GM18520 (cell line): ENCODE results near the gene DICER1.
"Not testable (repeated sequence)": the region's sequence is repeated elsewhere in the genome, so short reads cannot be mapped to it uniquely, and the experiment has no call there.

Source experiments
- ATAC-seq: cut with Tn5 transposase; IDR thresholded peaks from one replicate; pipeline ENCODE4 v1.9.1; 2021; ENCODE audit not compliant: unreplicated experiment

DICER1 gene

GRCh38 chr14:95157327-95158189 lies at the start of gene DICER1:
Gene DICER1, minus strand, starts transcription at chr14:95157529. Its CDS starts 24,071 bp downstream, at chr14:95133458.
- peak; percentile 75 for ATAC-seq

GRCh38 chr14:95206534-95206933 lies 49.2 kb upstream of the DICER1 start:
- no peak for ATAC-seq

GRCh38 chr14:95204705-95205104 lies 47.4 kb upstream of the DICER1 start:
- ATAC-seq: no peak

- not testable (repeated sequence) for ATAC-seq
These were observed 44.4 kb upstream of the DICER1 start for GRCh38 chr14:95201745-95202144.

GRCh38 chr14:95200404-95200803 lies 43.1 kb upstream of the DICER1 start:
- ATAC-seq: no peak

GRCh38 chr14:95199298-95199983 lies 42.1 kb upstream of the DICER1 start:
- ATAC-seq: no peak

GRCh38 chr14:95198320-95198719 lies 41.0 kb upstream of the DICER1 start:
- no peak for ATAC-seq

- no peak for ATAC-seq
These were observed 40.2 kb upstream of the DICER1 start for GRCh38 chr14:95197551-95197950.

- ATAC-seq: no peak
These were observed 39.7 kb upstream of the DICER1 start for GRCh38 chr14:95196826-95197545.

GRCh38 chr14:95196268-95196667 lies 38.9 kb upstream of the DICER1 start:
- ATAC-seq: no peak

GRCh38 chr14:95195031-95195430 lies 37.7 kb upstream of the DICER1 start:
- ATAC-seq: no peak

GRCh38 chr14:95193081-95193480 lies 35.8 kb upstream of the DICER1 start:
- ATAC-seq: no peak

GRCh38 chr14:95192311-95192710 lies 35.0 kb upstream of the DICER1 start:
- ATAC-seq: no peak

- no peak for ATAC-seq
These were observed 34.3 kb upstream of the DICER1 start for GRCh38 chr14:95191445-95192199.

- ATAC-seq: no peak
These were observed 33.5 kb upstream of the DICER1 start for GRCh38 chr14:95190857-95191256.

GRCh38 chr14:95190346-95190840 lies 33.1 kb upstream of the DICER1 start:
- no peak for ATAC-seq

- no peak for ATAC-seq
These were observed 32.2 kb upstream of the DICER1 start for GRCh38 chr14:95189367-95190132.

GRCh38 chr14:95188380-95188779 lies 31.1 kb upstream of the DICER1 start:
- ATAC-seq: no peak

- ATAC-seq: no peak
These were observed 28.6 kb upstream of the DICER1 start for GRCh38 chr14:95185767-95186392.
